GM23338 (cell line): Measurements from ENCODE around the gene CCNK. TPM values are rescaled to one million over a fixed set of nuclear protein-coding genes. Genes with fewer than 3 reads are reported as not detected.

Source experiments
- ATAC-seq: fragments of 200-7000 bp; cut with Tn5 transposase; 3 replicates; pipeline ENCODE4 v1.9.1; 2020
- DNase-seq: peaks from one replicate; pipeline ENCODE4 v3.0.0-alpha.2; 2015; ENCODE audit warnings: low spot score
- H2AFZ ChIP-seq: fragments of 200-600 bp; sonication (generic); 2 replicates; pipeline ENCODE4 v1.8.0; 2016; ENCODE audit warnings: antibody characterized with exemption, mild to moderate bottlenecking, moderate library complexity
- H3F3A ChIP-seq: fragments of 200-600 bp; sonication (generic); replicated peaks from 2 replicates; pipeline ENCODE4 v1.8.0; 2017; ENCODE audit warnings: antibody characterized with exemption, mixed run types, low read depth
- H3K27ac ChIP-seq: fragments of 200-600 bp; sonication (generic); 2 replicates; pipeline ENCODE4 v1.6.1; 2016; ENCODE audit warnings: low read depth
- H3K27me3 ChIP-seq: fragments of 200-600 bp; sonication (generic); 2 replicates; pipeline ENCODE4 v1.8.0; 2016; ENCODE audit warnings: mild to moderate bottlenecking, mixed run types, moderate library complexity; ENCODE audit not compliant: insufficient read depth
- H3K36me3 ChIP-seq: fragments of 200-600 bp; sonication (generic); 2 replicates; pipeline ENCODE4 v1.8.0; 2016; ENCODE audit warnings: mild to moderate bottlenecking; ENCODE audit not compliant: insufficient read depth
- H3K4me1 ChIP-seq: fragments of 200-600 bp; sonication (generic); 2 replicates; pipeline ENCODE4 v1.8.0; 2016; ENCODE audit warnings: mild to moderate bottlenecking, moderate library complexity; ENCODE audit not compliant: insufficient read depth
- H3K4me2 ChIP-seq: fragments of 200-600 bp; sonication (generic); 2 replicates; pipeline ENCODE4 v1.7.1; 2017; ENCODE audit warnings: mixed run types
- H3K4me3 ChIP-seq: fragments of 200-600 bp; sonication (generic); 2 replicates; pipeline ENCODE4 v1.6.1; 2016; ENCODE audit warnings: mixed run types
- H3K79me2 ChIP-seq: fragments of 200-600 bp; sonication (generic); replicated peaks from 2 replicates; pipeline ENCODE4 v1.8.0; 2017; ENCODE audit warnings: mild to moderate bottlenecking; ENCODE audit not compliant: insufficient read depth
- H3K9me2 ChIP-seq: fragments of 200-600 bp; sonication (generic); 2 replicates; pipeline ENCODE4 v1.8.0; 2017; ENCODE audit not compliant: insufficient read depth
- H4K20me1 ChIP-seq: fragments of 200-600 bp; sonication (generic); replicated peaks from 2 replicates; pipeline ENCODE4 v1.8.0; 2017; ENCODE audit warnings: mild to moderate bottlenecking; ENCODE audit not compliant: insufficient read depth
- H3K27ac Mint-ChIP-seq: 2 replicates; pipeline ENCODE4 v1.8.0; 2020; ENCODE audit warnings: inconsistent platforms, mild to moderate bottlenecking, moderate library complexity, mixed read lengths
- H3K27me3 Mint-ChIP-seq: 3 replicates; pipeline ENCODE4 v1.8.0; 2022; ENCODE audit warnings: low read depth, mild to moderate bottlenecking, moderate library complexity, mixed read lengths, inconsistent platforms; ENCODE audit not compliant: insufficient read depth, poor library complexity
- H3K36me3 Mint-ChIP-seq: 3 replicates; pipeline ENCODE4 v1.8.0; 2021; ENCODE audit warnings: low read depth, mild to moderate bottlenecking, inconsistent platforms, moderate library complexity, mixed read lengths
- H3K4me1 Mint-ChIP-seq: 3 replicates; pipeline ENCODE4 v1.8.0; 2020; ENCODE audit warnings: mild to moderate bottlenecking, inconsistent platforms, mixed read lengths
- H3K4me3 Mint-ChIP-seq: 3 replicates; pipeline ENCODE4 v1.8.0; 2021; ENCODE audit warnings: moderate library complexity, mild to moderate bottlenecking, inconsistent platforms, mixed read lengths
- H3K9me3 Mint-ChIP-seq: 3 replicates; pipeline ENCODE4 v1.8.0; 2020; ENCODE audit warnings: moderate library complexity, mild to moderate bottlenecking, inconsistent platforms, mixed read lengths
- CREB1 ChIP-seq: fragments of 250-450 bp; sonication (Bioruptor Pico); IDR thresholded peaks from 2 replicates; pipeline ENCODE4 v1.5.0; 2020; ENCODE audit warnings: low read depth, mild to moderate bottlenecking, moderate library complexity
- CTCF ChIP-seq, 2 experiments: fragments of 200-600 bp in 1 of 2; sonication (generic) in 1 of 2; conservative IDR thresholded peaks; 2 replicates each; pipeline versions ENCODE4 v1.5.1 to v1.6.1; 2016 to 2017; ENCODE audit warnings: antibody characterized with exemption in 2 of 2, low read depth in 2 of 2, mild to moderate bottlenecking in 2 of 2, moderate library complexity in 1 of 2
- EZH2 ChIP-seq: fragments of 200-600 bp; sonication (generic); IDR thresholded peaks from one replicate; pipeline ENCODE4 v1.8.0; 2017; ENCODE audit warnings: antibody characterized with exemption, mild to moderate bottlenecking, low read depth; ENCODE audit not compliant: unreplicated experiment
- EZH2phosphoT487 ChIP-seq: fragments of 200-600 bp; sonication (generic); IDR thresholded peaks from one replicate; pipeline ENCODE4 v1.8.1; 2018; ENCODE audit warnings: antibody characterized with exemption; ENCODE audit not compliant: unreplicated experiment
- STAT1 ChIP-seq: IDR thresholded peaks from one replicate; pipeline ENCODE4 v1.6.1; 2016; ENCODE audit warnings: antibody characterized with exemption; ENCODE audit not compliant: unreplicated experiment
- ZNF114 ChIP-seq: fragments of 250-450 bp; sonication (Bioruptor Pico); IDR thresholded peaks from 2 replicates; pipeline ENCODE4 v1.5.0; 2020; ENCODE audit warnings: mild to moderate bottlenecking, moderate library complexity
- ZNF331 ChIP-seq: fragments of 250-450 bp; sonication (Bioruptor Pico); IDR thresholded peaks from 2 replicates; pipeline ENCODE4 v1.5.0; 2020; ENCODE audit warnings: low read depth, mild to moderate bottlenecking, moderate library complexity
- ZNF462 ChIP-seq: fragments of 250-450 bp; sonication (Bioruptor Pico); IDR thresholded peaks from 2 replicates; pipeline ENCODE4 v1.5.0; 2020; ENCODE audit warnings: mild to moderate bottlenecking, moderate library complexity
- polyA plus RNA-seq: library from polyadenylated mRNA; unstranded; fragments of >200 nt; fragmentation: Nextera tagmentation; extraction: Ambion mirVana; gene quantifications from 2 replicates; pipeline ENCODE4 v1.2.1, GENCODE V29; 2016
- total RNA-seq: library from RNA; depleted of rRNA; stranded (reverse); fragments of >200 nt; shearing (Covaris generic); gene quantifications from 2 replicates; pipeline ENCODE4 v1.2.3, GENCODE V29; 2014

The CCNK gene
- total and polyA plus RNA-seq, 2 experiments from 2014 or later, result 54.0 to 60.6 TPM

- H3F3A ChIP-seq, result no peaks in the 10 kb centered on the region
- peaks cover 12% of the 10 kb centered on the region for H3K27me3 Mint-ChIP-seq
- H3K9me3 Mint-ChIP-seq, result peaks cover 5% of the 10 kb centered on the region; the same call in 1 of the 3 replicates
- TF ChIP-seq CREB1 (no peak), ZNF462 (CRISPR knock-in tag) (no peak), EZH2phosphoT487 (no peak), EZH2 (no peak), STAT1 (no peak), ZNF331 (CRISPR knock-in tag) (no peak), CTCF (conservative IDR thresholded peaks at IDR 0.05; ENCODE audit: low read depth in 2 of 2) (no peak), ZNF114 (no peak)
- H3K4me1 ChIP-seq, result peaks cover 3% of the 10 kb centered on the region
- H3K27me3 ChIP-seq, result no peaks in the 10 kb centered on the region
- H3K4me3 Mint-ChIP-seq, result no peak overlapping the region
- peaks cover 24% of the 10 kb centered on the region; the same call in 1 of the 2 replicates for H4K20me1 ChIP-seq
- H3K36me3 ChIP-seq, result no peaks in the 10 kb centered on the region
- no peak overlapping the region for H3K4me2 ChIP-seq
- no peak for DNase-seq
- no peak overlapping the region for H2AFZ ChIP-seq
- no peak overlapping the region for H3K4me3 ChIP-seq
- H3K79me2 ChIP-seq, result peaks cover 49% of the 10 kb centered on the region
- H3K4me1 Mint-ChIP-seq, result peaks cover 21% of the 10 kb centered on the region
- no peak overlapping the region for H3K27ac Mint-ChIP-seq
- H3K36me3 Mint-ChIP-seq, result peaks cover 8% of the 10 kb centered on the region; the same call in 2 of the 3 replicates
- no peak overlapping the region for H3K27ac ChIP-seq
- no peak for ATAC-seq
- no peaks in the 10 kb centered on the region for H3K9me2 ChIP-seq
Observed at GRCh38 chr14:99554757-99555531, 73.7 kb downstream of the CCNK start.
